Left forelimb (tissue), 1 donor: ENCODE measurements around the gene COG5.

Experiments used
- DNase-seq: peaks from one replicate; pipeline ENCODE4 v3.0.0-alpha.2; 2018; ENCODE audit warnings: low spot score

The COG5 gene

GRCh38 chr7:107332488-107333269 is 231.0 kb downstream of the COG5 start:
- DNase-seq = no peak

- no peak for DNase-seq
Observed at GRCh38 chr7:107330478-107330877, 233.2 kb downstream of the COG5 start.

- no peak for DNase-seq
Observed at GRCh38 chr7:107327986-107328569, 235.6 kb downstream of the COG5 start.

- DNase-seq = no peak
Observed at GRCh38 chr7:107326061-107326460, 237.7 kb downstream of the COG5 start.

- no peak for DNase-seq
Observed at GRCh38 chr7:107322015-107322414, 241.7 kb downstream of the COG5 start.

GRCh38 chr7:107321611-107322010 is 242.1 kb downstream of the COG5 start:
- DNase-seq = no peak

- no peak for DNase-seq
Observed at GRCh38 chr7:107319724-107320228, 243.9 kb downstream of the COG5 start.

- no peak for DNase-seq
Observed at GRCh38 chr7:107318523-107319160, 245.1 kb downstream of the COG5 start.

GRCh38 chr7:107315716-107316220 is 248.0 kb downstream of the COG5 start:
- DNase-seq = no peak

GRCh38 chr7:107313355-107313754 is 250.4 kb downstream of the COG5 start:
- DNase-seq = no peak

GRCh38 chr7:107312418-107312817 is 251.3 kb downstream of the COG5 start:
- DNase-seq = no peak

GRCh38 chr7:107309296-107309695 is 254.4 kb downstream of the COG5 start:
- no peak for DNase-seq

GRCh38 chr7:107304636-107305035 is 259.1 kb downstream of the COG5 start:
- no peak for DNase-seq

- DNase-seq = no peak
Observed at GRCh38 chr7:107304063-107304462, 259.7 kb downstream of the COG5 start.

- DNase-seq = no peak
Observed at GRCh38 chr7:107302250-107302847, 261.4 kb downstream of the COG5 start.

GRCh38 chr7:107294182-107294581 is 269.5 kb downstream of the COG5 start:
- DNase-seq = no peak

GRCh38 chr7:107292591-107292990 is 271.1 kb downstream of the COG5 start:
- no peak for DNase-seq

- no peak for DNase-seq
Observed at GRCh38 chr7:107291434-107291833, 272.3 kb downstream of the COG5 start.

- no peak for DNase-seq
Observed at GRCh38 chr7:107286751-107287621, 276.7 kb downstream of the COG5 start.

GRCh38 chr7:107284911-107285479 is 278.7 kb downstream of the COG5 start:
- no peak for DNase-seq

GRCh38 chr7:107277331-107277730 is 286.4 kb downstream of the COG5 start:
- DNase-seq = no peak
